Heart left ventricle (tissue), 16 donors: ENCODE measurements around the gene SGPL1. TPM values are rescaled to one million over a fixed set of nuclear protein-coding genes. Genes with fewer than 3 reads are reported as not detected.
A peak's percentile ranks its signal among the peaks of the same experiment; 100 is the strongest.

Experiments
- ATAC-seq, 4 donors: fragments of 200-7000 bp; cut with Tn5 transposase; one replicate each; pipeline ENCODE4 v1.9.1; 2020 to 2022; ENCODE audit warnings: moderate library complexity in 4 of 4, mild to moderate bottlenecking in 3 of 4, moderate number of reproducible peaks in 1 of 4
- DNase-seq, 5 donors: peaks; one replicate each; pipeline ENCODE4 v3.0.0-alpha.2; 2020
- H3K27ac ChIP-seq, 12 donors: fragments of 200-600 bp; sonication (generic) in 4 of 12; one replicate each; pipeline versions ENCODE4 v1.5.0 to v1.8.0; 2016 to 2022; ENCODE audit warnings: mild to moderate bottlenecking in 2 of 12
- H3K27me3 ChIP-seq, 9 donors: fragments of 200-600 bp; sonication (generic) in 2 of 9; one replicate each; pipeline versions ENCODE4 v1.5.1 to v1.8.0; 2016 to 2022; ENCODE audit warnings: mild to moderate bottlenecking in 3 of 9
- H3K36me3 ChIP-seq, 9 donors: fragments of 200-600 bp; sonication (generic) in 2 of 9; one replicate each; pipeline versions ENCODE4 v1.5.0 to v1.8.0; 2018 to 2022; ENCODE audit warnings: mild to moderate bottlenecking in 2 of 9
- H3K4me1 ChIP-seq, 12 donors: fragments of 200-600 bp; sonication (generic) in 4 of 12; one replicate each; pipeline versions ENCODE4 v1.5.0 to v1.8.0; 2016 to 2022; ENCODE audit warnings: mild to moderate bottlenecking in 3 of 12
- H3K4me3 ChIP-seq, 12 donors: fragments of 200-600 bp; sonication (generic) in 4 of 12; one replicate each; pipeline versions ENCODE4 v1.5.0 to v1.8.0; 2017 to 2022; ENCODE audit warnings: mild to moderate bottlenecking in 9 of 12, moderate library complexity in 4 of 12
- H3K9me3 ChIP-seq, 12 donors: fragments of 200-600 bp; sonication (generic) in 4 of 12; one replicate each; pipeline versions ENCODE4 v1.5.0 to v1.8.0; 2016 to 2022; ENCODE audit warnings: mild to moderate bottlenecking in 1 of 12
- POLR2A ChIP-seq, 2 donors: fragments of 450-650 bp; IDR thresholded peaks; one replicate each; pipeline ENCODE4 v1.6.1; 2017; ENCODE audit warnings: antibody characterized with exemption in 2 of 2, mild to moderate bottlenecking in 2 of 2, moderate library complexity in 2 of 2
- WGBS, 4 donors: extraction: QIAGEN DNeasy Blood & Tissue Kit in 2 of 4; methylation state at CpG; one replicate each; pipeline versions ENCODE4 v1.1.5 to v1.1.7; 2013 to 2018; 5-methylcytosine and 5-hydroxymethylcytosine counted together
- intact Hi-C, 10 donors: fragments of 100-400 bp; cut with DNase I; formaldehyde crosslinking; loops; one replicate each; pipeline versions ENCODE4 v1.11.1 to v1.14.2; 2022
- polyA plus RNA-seq, 2 donors: library from polyadenylated mRNA; stranded (reverse); fragments of 200-250 nt; gene quantifications; one replicate each; pipeline ENCODE4 v1.2.3, GENCODE V29; 2013
- total RNA-seq, 9 donors: library from RNA; depleted of rRNA in 2 of 9; stranded (reverse); fragments of >200 nt in 2 of 9; fragmentation: NEBNext Ultra II Directional in 3 of 9; extraction: Animal tissue kit (Norgen Biotek cat#: 25700) in 3 of 9; gene quantifications; one replicate each; pipeline versions ENCODE4 v1.1.0 to v1.2.4, GENCODE V29; 2016 to 2023
- TF ChIP-seq, protein P1 (sequence below), 12 donors: fragments of 200-600 bp; sonication (generic) in 4 of 12; IDR thresholded peaks; one replicate each; pipeline versions ENCODE4 v1.5.0 to v1.8.0; 2018 to 2022; ENCODE audit warnings: antibody characterized with exemption in 12 of 12, mild to moderate bottlenecking in 5 of 12
- donor health status: ischemic (EF 13 %, LVEDD 7.1; RV severe dilation, severe dysfunction).
- donor health status: healthy with polysubstance abuse.
- donor health status: DM: no; HTN: yes; CAD: no.
- donor health status: DM: no; HTN: no; CAD: no.
- donor health status: ischemic (EF 25% LVEDD 6.9; RV normal size, moderate dysfunction).
- donor health status: ischemic (EF 25% LVEDD 5.7; RV mildly dilated, moderate dysfunction).
- donor health status: healthy.
- donor health status: DM: yes; HTN: yes; CAD: no.
- donor health status: ischemic (EF 35%, LVEDD 5.7; RV mildly dilated, moderate dysfunction).
- donor health status: nonischemic (EF 11% LVEDD 7.7; RV severe dilation, severe dysfunction).
- donor health status: DM: yes; HTN: yes; CAD: no.
- donor health status: PGD.
- donor health status: ischemic (EF 29% LVEDD 5.4; RV normal size, mild dysfunction).
- donor health status: nonischemic (EF 23%, LVEDD 6.1; RV moderate dilation, normal function).

The SGPL1 gene
- total and polyA plus RNA-seq, 11 donors = 2.9 to 32.3 (median 11.4) TPM

GRCh38 chr10:70907637-70908405 lies 92.1 kb downstream of the SGPL1 start:
- DNase-seq (peak in 2 of 5 donors; percentile 6 to 55), ATAC-seq (peak in 3 of 4 donors; percentile 35 to 59 (median 38))
- no peak overlapping the region for H3K4me3 ChIP-seq
- H3K4me1 ChIP-seq = peaks cover 0 to 21% (median 9%) of the 10 kb centered on the region in 12 donors
- H3K27ac ChIP-seq = peak overlapping the region in 4 of 12 donors; percentile 19 to 67 (median 32)
- H3K36me3 ChIP-seq = no peaks in the 10 kb centered on the region
- intact Hi-C loops = loop anchor here in 6 of 10 donors (5.0 to 10.0 kb wide), 6 partner anchors 294 to 379 kb away; partner anchors contain the start of gene UNC5B (in 1 of the 6)
- WGBS, 4 donors = 47 to 54% (median 53%) methylated on average over 16 of the region's 16 CpGs
- no peaks in the 10 kb centered on the region for H3K9me3 ChIP-seq
- no peak for TF ChIP-seq POLR2A (IDR thresholded peaks at IDR 0.05)
- TF ChIP-seq, protein P1, sequence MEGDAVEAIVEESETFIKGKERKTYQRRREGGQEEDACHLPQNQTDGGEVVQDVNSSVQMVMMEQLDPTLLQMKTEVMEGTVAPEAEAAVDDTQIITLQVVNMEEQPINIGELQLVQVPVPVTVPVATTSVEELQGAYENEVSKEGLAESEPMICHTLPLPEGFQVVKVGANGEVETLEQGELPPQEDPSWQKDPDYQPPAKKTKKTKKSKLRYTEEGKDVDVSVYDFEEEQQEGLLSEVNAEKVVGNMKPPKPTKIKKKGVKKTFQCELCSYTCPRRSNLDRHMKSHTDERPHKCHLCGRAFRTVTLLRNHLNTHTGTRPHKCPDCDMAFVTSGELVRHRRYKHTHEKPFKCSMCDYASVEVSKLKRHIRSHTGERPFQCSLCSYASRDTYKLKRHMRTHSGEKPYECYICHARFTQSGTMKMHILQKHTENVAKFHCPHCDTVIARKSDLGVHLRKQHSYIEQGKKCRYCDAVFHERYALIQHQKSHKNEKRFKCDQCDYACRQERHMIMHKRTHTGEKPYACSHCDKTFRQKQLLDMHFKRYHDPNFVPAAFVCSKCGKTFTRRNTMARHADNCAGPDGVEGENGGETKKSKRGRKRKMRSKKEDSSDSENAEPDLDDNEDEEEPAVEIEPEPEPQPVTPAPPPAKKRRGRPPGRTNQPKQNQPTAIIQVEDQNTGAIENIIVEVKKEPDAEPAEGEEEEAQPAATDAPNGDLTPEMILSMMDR (IDR thresholded peaks at IDR 0.05) = no peak
- H3K27me3 ChIP-seq = no peaks in the 10 kb centered on the region

DNA sequence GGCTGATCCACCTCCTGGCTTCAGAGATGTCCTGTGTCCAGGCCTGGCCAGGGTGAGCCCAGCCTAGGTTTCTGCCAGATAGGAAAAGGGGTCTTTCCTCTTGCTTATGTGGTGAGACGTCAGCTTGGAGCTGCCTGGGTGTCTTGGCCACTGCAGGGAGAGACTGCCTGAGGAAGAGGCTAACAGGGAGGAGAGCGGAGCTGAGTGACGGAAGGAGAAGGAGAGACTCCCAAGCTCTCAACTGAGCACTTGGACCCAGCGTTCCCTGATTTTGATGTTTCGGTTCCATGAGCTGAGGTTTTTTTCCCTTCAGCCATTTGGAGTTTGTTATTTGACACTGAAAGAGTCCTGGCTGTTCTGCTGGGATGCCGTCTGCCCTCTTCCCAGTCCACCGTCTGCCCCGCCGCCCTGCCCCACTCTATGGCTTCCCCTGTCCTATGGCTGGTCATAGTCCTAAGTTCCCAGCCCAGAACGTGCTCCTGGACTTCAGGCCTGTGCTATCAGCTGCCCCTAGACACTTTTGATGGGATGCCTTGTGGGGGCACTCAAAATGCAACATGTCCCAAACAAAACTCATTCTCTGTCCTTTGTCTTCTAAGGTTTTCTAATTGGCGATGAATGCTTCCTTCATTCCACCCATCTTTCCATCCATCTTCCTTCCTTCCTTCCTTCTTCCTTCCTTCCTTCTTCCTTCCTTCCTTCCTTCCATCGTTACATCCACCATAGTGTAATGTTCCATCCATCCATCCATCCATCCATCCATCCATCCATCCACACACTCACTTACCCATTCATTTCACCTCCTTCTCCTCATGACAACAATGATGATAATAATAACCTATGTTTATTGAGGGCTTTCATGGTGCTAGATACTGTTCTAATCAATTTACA lies 92.9 kb downstream of the SGPL1 start:
- peak in 1 of 5 donors; percentile 11 for DNase-seq
- peak in 1 of 4 donors; percentile 8 for ATAC-seq
- TF ChIP-seq, protein P1 (IDR thresholded peaks at IDR 0.05) = no peak
- TF ChIP-seq POLR2A (IDR thresholded peaks at IDR 0.05) = no peak
- WGBS, 4 donors = 86 to 89% (median 87%) methylated on average over 12 of the region's 12 CpGs
- H3K27ac ChIP-seq = no peak overlapping the region
- intact Hi-C loops = loop anchor here in 6 of 10 donors (5.0 to 10.0 kb wide), 6 partner anchors 294 to 379 kb away; partner anchors contain the start of gene UNC5B (in 1 of the 6)
- H3K36me3 ChIP-seq = no peaks in the 10 kb centered on the region
- H3K4me1 ChIP-seq = peaks cover 0 to 17% (median 6%) of the 10 kb centered on the region in 12 donors
- no peaks in the 10 kb centered on the region for H3K27me3 ChIP-seq
- H3K4me3 ChIP-seq = no peak overlapping the region
- H3K9me3 ChIP-seq = no peaks in the 10 kb centered on the region

GRCh38 chr10:70909326-70909935 lies 93.7 kb downstream of the SGPL1 start:
- 75 to 85% (median 80%) methylated on average over 8 to 9 of the region's 9 CpGs for WGBS, 4 donors
- DNase-seq = peak in 2 of 5 donors; percentile 6 to 46
- ATAC-seq = no peak
- H3K27me3 ChIP-seq = no peaks in the 10 kb centered on the region
- TF ChIP-seq, protein P1 (IDR thresholded peaks at IDR 0.05) = no peak
- TF ChIP-seq POLR2A (IDR thresholded peaks at IDR 0.05) = no peak
- H3K4me1 ChIP-seq = peaks cover 0 to 17% (median 6%) of the 10 kb centered on the region in 12 donors
- H3K4me3 ChIP-seq = no peak overlapping the region
- no peaks in the 10 kb centered on the region for H3K36me3 ChIP-seq
- H3K27ac ChIP-seq = no peak overlapping the region
- no peaks in the 10 kb centered on the region for H3K9me3 ChIP-seq
- intact Hi-C loops = loop anchor here in 6 of 10 donors (5.0 to 10.0 kb wide), 6 partner anchors 293 to 378 kb away; partner anchors contain the start of gene UNC5B (in 1 of the 6)
